HG02884 (cell line): Measurements from ENCODE around the gene GADD45B.
A peak's percentile ranks its signal among the peaks of the same experiment; 100 is the strongest.

Experiments used
- ATAC-seq: cut with Tn5 transposase; IDR thresholded peaks from one replicate; pipeline ENCODE4 v1.9.1; 2021; ENCODE audit warnings: mild to moderate bottlenecking, moderate library complexity; ENCODE audit not compliant: unreplicated experiment

Gene GADD45B

GRCh38 chr19:2475702-2476450 is at the start of gene GADD45B:
GADD45B (plus strand) TSS chr19:2476127; CDS start chr19:2476359, 232 bp downstream.
- peak; percentile 46 for ATAC-seq

GRCh38 chr19:2426611-2427428 is 49.1 kb upstream of the GADD45B start:
- ATAC-seq = peak; percentile 22

GRCh38 chr19:2427429-2428320 is 48.3 kb upstream of the GADD45B start, which contains the start of gene TIMM13:
TIMM13 (minus strand) TSS chr19:2427586; CDS start chr19:2427533, 53 bp downstream.
- peak; percentile 75 for ATAC-seq

- ATAC-seq = no peak
Measured at GRCh38 chr19:2428321-2428690, 47.6 kb upstream of the GADD45B start.

- ATAC-seq = no peak
Measured at GRCh38 chr19:2428756-2429711, 46.9 kb upstream of the GADD45B start.

GRCh38 chr19:2429917-2430535 is 45.9 kb upstream of the GADD45B start:
- ATAC-seq = no peak

GRCh38 chr19:2431318-2432055 is 44.4 kb upstream of the GADD45B start:
- ATAC-seq = no peak

- ATAC-seq = no peak
Measured at GRCh38 chr19:2432131-2432848, 43.6 kb upstream of the GADD45B start.

GRCh38 chr19:2433854-2434253 is 42.1 kb upstream of the GADD45B start:
- ATAC-seq = no peak

GRCh38 chr19:2434267-2434666 is 41.7 kb upstream of the GADD45B start:
- no peak for ATAC-seq

- no peak for ATAC-seq
Measured at GRCh38 chr19:2434721-2435265, 41.1 kb upstream of the GADD45B start.

GRCh38 chr19:2436384-2436783 is 39.5 kb upstream of the GADD45B start:
- ATAC-seq = no peak

- no peak for ATAC-seq
Measured at GRCh38 chr19:2436926-2437325, 39.0 kb upstream of the GADD45B start.

GRCh38 chr19:2438178-2438577 is 37.7 kb upstream of the GADD45B start:
- no peak for ATAC-seq

GRCh38 chr19:2440515-2440914 is 35.4 kb upstream of the GADD45B start:
- ATAC-seq = no peak

GRCh38 chr19:2441096-2441752 is 34.7 kb upstream of the GADD45B start:
- ATAC-seq = no peak

- no peak for ATAC-seq
Measured at GRCh38 chr19:2443116-2443784, 32.7 kb upstream of the GADD45B start.
